Activated naive CD4-positive, alpha-beta T cell treated with anti-CD3 and anti-CD28 coated beads, Interleukin-2, amount 10 ng/mL, durations not matched to agents 7 days and 5 days (primary cell): ENCODE results near the gene INAFM1.
"Not testable (repeated sequence)": the region's sequence is repeated elsewhere in the genome, so short reads cannot be mapped to it uniquely, and the experiment has no call there.

Source experiments
- CTCF ChIA-PET: fragments of 350-600 bp; sonication (Branson Sonifier 250); formaldehyde crosslinking; loops from one replicate; lab custom pipeline; 2021; ENCODE audit warnings: antibody characterized with exemption; lab: Charles Lee
- DNase-seq: peaks from one replicate; pipeline ENCODE4 v3.0.0-alpha.2; 2020
- H3K27ac Mint-ChIP-seq: one replicate; pipeline ENCODE4 v1.8.0; 2021; ENCODE audit warnings: mild to moderate bottlenecking, moderate library complexity, mixed read lengths
- H3K27me3 Mint-ChIP-seq: one replicate; pipeline ENCODE4 v1.8.0; 2021; ENCODE audit warnings: mild to moderate bottlenecking, mixed read lengths
- H3K36me3 Mint-ChIP-seq: one replicate; pipeline ENCODE4 v1.8.0; 2021; ENCODE audit warnings: mixed read lengths
- H3K4me1 Mint-ChIP-seq: one replicate; pipeline ENCODE4 v1.8.0; 2021; ENCODE audit warnings: mixed read lengths
- H3K4me3 Mint-ChIP-seq: one replicate; pipeline ENCODE4 v1.8.0; 2021; ENCODE audit warnings: mild to moderate bottlenecking, moderate library complexity, mixed read lengths
- H3K9me3 Mint-ChIP-seq: one replicate; pipeline ENCODE4 v1.8.0; 2021; ENCODE audit warnings: mixed read lengths

The INAFM1 gene

GRCh38 chr19:47268028-47268427 lies 6.7 kb upstream of the INAFM1 start:
- CTCF ChIA-PET: no interaction called here
- H3K27ac Mint-ChIP-seq: no peak overlapping the region
- H3K4me3 Mint-ChIP-seq: no peak overlapping the region
- no peak for DNase-seq
- H3K9me3 Mint-ChIP-seq: no peaks in the 10 kb centered on the region
- peaks cover 39% of the 10 kb centered on the region for H3K36me3 Mint-ChIP-seq
- no peaks in the 10 kb centered on the region for H3K27me3 Mint-ChIP-seq
- peaks cover 12% of the 10 kb centered on the region for H3K4me1 Mint-ChIP-seq

GRCh38 chr19:47269596-47269995 lies 5.1 kb upstream of the INAFM1 start:
- no peak overlapping the region for H3K4me3 Mint-ChIP-seq
- H3K4me1 Mint-ChIP-seq: peaks cover 17% of the 10 kb centered on the region
- peaks cover 34% of the 10 kb centered on the region for H3K36me3 Mint-ChIP-seq
- no peaks in the 10 kb centered on the region for H3K9me3 Mint-ChIP-seq
- DNase-seq: no peak
- H3K27ac Mint-ChIP-seq: no peak overlapping the region
- H3K27me3 Mint-ChIP-seq: no peaks in the 10 kb centered on the region
- CTCF ChIA-PET: no interaction called here

- CTCF ChIA-PET: no interaction called here
- DNase-seq: no peak
- Mint-ChIP-seq H3K4me1 (peaks cover 20% of the 10 kb centered on the region), H3K4me3 (no peak overlapping the region), H3K27me3 (no peaks in the 10 kb centered on the region), H3K9me3 (no peaks in the 10 kb centered on the region), H3K27ac (peak overlapping the region; percentile 75), H3K36me3 (peaks cover 33% of the 10 kb centered on the region)
These were observed 4.3 kb upstream of the INAFM1 start for GRCh38 chr19:47270408-47270807.

GRCh38 chr19:47271949-47272348 lies 2.7 kb upstream of the INAFM1 start:
- CTCF ChIA-PET: interaction anchor here (1.2 kb wide), 1 partner anchor 28 kb away, joined by 3 read pairs; no protein-coding TSS in a partner anchor
- Mint-ChIP-seq H3K9me3 (no peaks in the 10 kb centered on the region), H3K36me3 (peaks cover 34% of the 10 kb centered on the region), H3K4me3 (no peak overlapping the region), H3K4me1 (peaks cover 29% of the 10 kb centered on the region), H3K27me3 (no peaks in the 10 kb centered on the region), H3K27ac (peak overlapping the region; percentile 85)
- no peak for DNase-seq

GRCh38 chr19:47272448-47273312 lies 2.0 kb upstream of the INAFM1 start:
- DNase-seq: no peak
- Mint-ChIP-seq H3K9me3 (no peaks in the 10 kb centered on the region), H3K4me1 (peaks cover 29% of the 10 kb centered on the region), H3K27ac (peak overlapping the region; percentile 85), H3K27me3 (no peaks in the 10 kb centered on the region), H3K36me3 (peaks cover 29% of the 10 kb centered on the region), H3K4me3 (peak overlapping the region; percentile 95)
- CTCF ChIA-PET: interaction anchor here (1.2 kb wide), 1 partner anchor 29 kb away, joined by 3 read pairs; no protein-coding TSS in a partner anchor

GRCh38 chr19:47273313-47274070 lies 1.2 kb upstream of the INAFM1 start:
- Mint-ChIP-seq H3K27ac (peak overlapping the region; percentile 99), H3K4me3 (peak overlapping the region; percentile 95), H3K27me3 (no peaks in the 10 kb centered on the region), H3K4me1 (peaks cover 31% of the 10 kb centered on the region), H3K36me3 (peaks cover 31% of the 10 kb centered on the region), H3K9me3 (no peaks in the 10 kb centered on the region)
- peak; percentile 95 for DNase-seq
- CTCF ChIA-PET: interaction anchor here (1.3 to 1.4 kb wide), 2 partner anchors 11 to 17 kb away, joined by 4 to 5 read pairs; partner anchors contain the start of gene CCDC9

DNA sequence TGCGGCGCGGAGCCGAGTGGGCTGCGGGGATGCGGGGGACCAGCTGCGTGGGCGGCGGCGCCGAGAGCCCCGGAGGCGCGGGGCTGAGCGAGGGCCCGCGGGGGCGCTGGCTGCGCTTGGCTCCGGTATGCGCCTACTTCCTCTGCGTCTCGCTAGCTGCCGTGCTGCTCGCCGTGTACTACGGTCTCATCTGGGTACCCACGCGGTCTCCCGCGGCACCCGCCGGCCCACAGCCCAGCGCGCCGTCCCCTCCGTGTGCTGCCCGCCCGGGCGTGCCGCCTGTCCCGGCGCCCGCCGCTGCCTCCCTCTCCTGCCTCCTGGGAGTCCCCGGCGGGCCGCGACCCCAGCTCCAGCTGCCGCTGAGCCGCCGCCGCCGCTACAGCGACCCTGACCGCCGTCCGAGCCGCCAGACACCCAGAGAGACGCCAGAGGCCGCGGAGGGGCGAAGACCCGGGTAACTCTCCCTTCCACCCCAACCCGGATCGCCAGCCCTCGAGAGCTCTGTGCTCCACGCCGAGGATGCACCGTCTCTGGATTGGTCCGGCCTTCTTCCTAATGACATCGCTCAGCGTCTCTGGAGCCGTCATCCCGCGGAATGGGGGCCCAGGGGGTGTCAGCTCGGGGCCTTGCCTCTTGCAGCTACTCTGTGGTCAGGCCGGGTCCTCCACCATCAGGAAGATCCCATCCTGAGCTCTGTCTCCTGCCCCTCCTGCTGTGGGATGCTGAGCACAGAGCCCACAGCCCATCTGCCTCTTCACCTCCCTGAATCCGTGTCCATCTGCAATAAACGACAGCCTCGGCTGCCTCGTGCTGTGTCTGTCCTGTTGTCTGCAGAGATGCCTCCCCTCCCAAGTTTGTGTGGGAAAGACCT lies 441 bp downstream of the INAFM1 start:
- Mint-ChIP-seq H3K27ac (peak overlapping the region; percentile 4), H3K27me3 (no peaks in the 10 kb centered on the region), H3K36me3 (peaks cover 27% of the 10 kb centered on the region), H3K4me3 (peak overlapping the region; percentile 65), H3K4me1 (peaks cover 32% of the 10 kb centered on the region), H3K9me3 (no peaks in the 10 kb centered on the region)
- DNase-seq: peak; percentile 38
- CTCF ChIA-PET: interaction anchor here (1.2 to 2.3 kb wide), 7 partner anchors 10 to 161 kb away, joined by 3 to 6 read pairs (median 4); partner anchors contain the start of genes CCDC9 and DHX34

- Mint-ChIP-seq H3K4me1 (peaks cover 32% of the 10 kb centered on the region), H3K9me3 (no peaks in the 10 kb centered on the region), H3K27me3 (no peaks in the 10 kb centered on the region), H3K4me3 (peak overlapping the region; percentile 65), H3K36me3 (peaks cover 23% of the 10 kb centered on the region), H3K27ac (no peak overlapping the region)
- DNase-seq: no peak
- CTCF ChIA-PET: interaction anchor here (1.4 to 2.3 kb wide), 4 partner anchors 9 to 160 kb away, joined by 3 to 6 read pairs (median 4); partner anchors contain the start of gene DHX34
These were observed 1.2 kb downstream of the INAFM1 start for GRCh38 chr19:47275791-47276461.

- not testable (repeated sequence) for H3K27ac Mint-ChIP-seq, H3K27me3 Mint-ChIP-seq, H3K9me3 Mint-ChIP-seq, H3K4me3 Mint-ChIP-seq, DNase-seq
- peaks cover 21% of the 10 kb centered on the region for H3K36me3 Mint-ChIP-seq
- CTCF ChIA-PET: interaction anchor here (1.5 kb wide), 1 partner anchor 8 kb away, joined by 4 read pairs; no protein-coding TSS in a partner anchor
- H3K4me1 Mint-ChIP-seq: peaks cover 32% of the 10 kb centered on the region
These were observed 1.8 kb downstream of the INAFM1 start for GRCh38 chr19:47276513-47276912.

DNA sequence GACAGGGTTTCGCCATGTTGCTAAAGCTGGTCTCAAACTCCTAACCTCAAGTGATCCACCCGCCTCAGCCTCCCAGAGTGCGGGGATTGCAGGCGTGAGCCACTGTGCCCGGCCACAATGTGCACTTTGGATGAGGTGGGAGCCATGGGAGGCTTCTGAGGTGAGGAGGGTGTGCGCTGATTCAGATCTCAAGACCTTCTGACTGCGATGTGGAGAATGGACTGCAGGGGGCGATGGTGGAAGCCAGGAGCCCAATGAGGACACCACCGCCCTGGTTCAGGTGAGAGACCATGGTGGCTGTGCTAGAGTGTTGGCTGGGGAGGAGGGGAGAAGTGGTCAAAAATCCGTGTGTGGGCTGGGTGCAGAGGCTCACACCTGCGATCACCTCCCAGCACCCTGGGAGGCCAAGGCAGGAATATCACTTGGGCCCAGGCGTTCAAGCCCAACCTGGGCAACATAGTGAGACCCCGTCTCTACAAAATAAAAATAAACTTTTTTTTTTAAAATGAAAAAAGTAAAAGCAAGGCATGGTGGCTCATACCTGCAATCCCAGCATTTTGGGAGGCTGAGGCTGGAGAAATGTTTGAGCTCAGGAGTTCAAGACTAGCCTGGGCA lies 5.6 kb downstream of the INAFM1 start:
- Mint-ChIP-seq H3K4me3 (no peak overlapping the region), H3K27ac (no peak overlapping the region), H3K9me3 (no peaks in the 10 kb centered on the region), H3K27me3 (no peaks in the 10 kb centered on the region), H3K36me3 (peaks cover 17% of the 10 kb centered on the region), H3K4me1 (peaks cover 14% of the 10 kb centered on the region)
- DNase-seq: peak; percentile 78
- CTCF ChIA-PET: interaction anchor here (1.1 to 1.9 kb wide), 2 partner anchors 15 to 69 kb away, joined by 4 read pairs; partner anchors contain the start of gene DHX34

DNA sequence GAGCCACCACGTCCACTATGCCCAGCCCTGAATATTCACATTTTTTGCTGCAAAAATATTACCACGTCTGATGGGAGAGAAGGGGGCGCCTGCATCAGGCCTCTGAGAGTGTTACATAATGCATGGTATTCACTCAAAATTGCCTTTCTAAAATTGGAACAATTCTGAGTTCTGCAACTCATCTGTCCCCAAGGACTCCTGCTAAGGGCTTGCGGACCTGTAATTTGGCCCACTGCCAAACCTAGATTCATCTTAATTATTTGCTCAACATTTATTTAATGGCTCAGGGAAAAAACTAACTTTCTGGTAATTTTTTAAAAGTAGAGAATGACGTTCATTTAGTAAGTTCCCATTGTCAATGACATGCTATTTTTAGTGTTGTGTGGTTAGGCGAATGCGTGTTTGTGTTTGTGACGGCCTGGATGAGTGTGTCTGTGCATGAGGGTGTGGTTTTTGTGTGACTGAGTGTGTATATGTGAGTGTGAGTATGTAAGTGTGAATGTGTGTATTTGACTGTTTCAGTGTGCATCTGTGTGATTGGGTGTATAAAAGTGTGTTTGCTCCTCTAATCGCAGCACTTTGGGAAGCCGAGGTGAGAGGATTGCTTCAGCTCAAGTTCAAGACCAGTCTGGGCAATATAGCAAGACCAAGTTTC lies 8.8 kb downstream of the INAFM1 start:
- no peaks in the 10 kb centered on the region for H3K9me3 Mint-ChIP-seq
- H3K4me1 Mint-ChIP-seq: peaks cover 3% of the 10 kb centered on the region
- H3K36me3 Mint-ChIP-seq: peaks cover 3% of the 10 kb centered on the region
- no peak overlapping the region for H3K4me3 Mint-ChIP-seq
- no peak for DNase-seq
- CTCF ChIA-PET: interaction anchor here (0.8 to 1.7 kb wide), 3 partner anchors 11 to 145 kb away, joined by 3 to 9 read pairs (median 6); no protein-coding TSS in a partner anchor
- peak overlapping the region; percentile 8 for H3K27ac Mint-ChIP-seq
- no peaks in the 10 kb centered on the region for H3K27me3 Mint-ChIP-seq

- CTCF ChIA-PET: interaction anchor here (0.8 to 1.8 kb wide), 7 partner anchors 9 to 144 kb away, joined by 3 to 9 read pairs (median 4); partner anchors contain the start of gene INAFM1
- no peak overlapping the region for H3K4me3 Mint-ChIP-seq
- H3K9me3 Mint-ChIP-seq: no peaks in the 10 kb centered on the region
- peaks cover 2% of the 10 kb centered on the region for H3K4me1 Mint-ChIP-seq
- peak; percentile 50 for DNase-seq
- H3K27me3 Mint-ChIP-seq: no peaks in the 10 kb centered on the region
- no peak overlapping the region for H3K27ac Mint-ChIP-seq
- H3K36me3 Mint-ChIP-seq: peaks cover 3% of the 10 kb centered on the region
These were observed 9.7 kb downstream of the INAFM1 start for GRCh38 chr19:47284324-47284899.
